ENCODE measurements around the gene TMEM132C. TPM values are rescaled to one million over a fixed set of nuclear protein-coding genes. Genes with fewer than 3 reads are reported as not detected.

The TMEM132C gene
- total RNA-seq, 2 donors from 2014 or later = not detected

DNA sequence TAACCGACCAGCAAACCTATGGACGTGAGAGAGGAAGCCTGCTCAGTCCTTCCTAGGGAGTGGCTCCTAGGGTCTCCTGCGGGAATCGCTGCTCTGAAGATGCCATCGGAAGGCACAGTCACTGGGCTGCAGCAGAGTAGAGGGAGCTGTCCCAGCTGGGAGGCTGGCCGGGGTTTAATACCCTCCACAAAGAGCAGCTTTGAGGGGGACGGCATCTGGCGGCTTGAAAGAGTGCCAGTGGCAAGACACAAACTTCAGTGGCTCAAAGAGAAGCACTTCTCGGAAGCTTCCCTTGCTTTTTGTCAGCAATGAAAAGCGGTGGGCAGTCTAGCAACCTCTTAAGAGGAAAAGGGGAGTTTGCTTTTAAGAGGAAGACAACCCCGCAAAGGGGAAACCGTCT, 114.6 kb downstream of the TMEM132C start:
- Mint-ChIP-seq H3K4me3 (no peak overlapping the region), H3K4me1 (ENCODE audit: low read depth) (no peaks in the 10 kb centered on the region), H3K9me3 (peaks cover 0 to 8% of the 10 kb centered on the region in 2 donors), H3K27ac (no peak overlapping the region), H3K36me3 (ENCODE audit: insufficient read depth in 2 of 2) (peaks cover 0 to 4% of the 10 kb centered on the region in 2 donors), H3K27me3 (ENCODE audit: low read depth) (peaks cover 7% of the 10 kb centered on the region)
- DNase-seq (no peak), ATAC-seq (replicated peaks in 1 of 2) (no peak)

DNA sequence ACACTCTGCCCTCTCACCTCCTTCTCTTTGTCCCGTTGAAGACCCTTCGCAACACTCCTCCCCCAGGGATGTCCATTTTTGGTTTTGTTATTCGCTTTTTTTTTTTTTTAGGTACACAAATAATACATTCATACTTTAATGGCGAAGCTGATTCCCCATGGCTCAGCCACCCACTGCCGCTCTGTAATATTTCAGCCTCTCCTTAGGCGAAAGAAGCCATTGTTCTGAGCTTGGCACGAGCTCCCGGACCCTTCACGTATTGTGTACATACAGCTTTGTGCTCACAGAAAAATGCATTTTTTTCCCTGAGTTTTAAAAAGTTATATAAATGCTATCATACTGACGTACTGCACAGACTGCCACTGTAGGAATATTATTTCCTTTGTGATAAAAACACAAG, 115.0 kb downstream of the TMEM132C start:
- no peak overlapping the region for H3K4me3 Mint-ChIP-seq
- peaks cover 7% of the 10 kb centered on the region for H3K27me3 Mint-ChIP-seq (ENCODE audit: low read depth)
- H3K36me3 Mint-ChIP-seq (ENCODE audit: insufficient read depth in 2 of 2) = peaks cover 0 to 4% of the 10 kb centered on the region in 2 donors
- H3K4me1 Mint-ChIP-seq (ENCODE audit: low read depth) = no peaks in the 10 kb centered on the region
- DNase-seq (no peak), ATAC-seq (replicated peaks in 1 of 2) (no peak)
- no peak overlapping the region for H3K27ac Mint-ChIP-seq
- peaks cover 0 to 8% of the 10 kb centered on the region in 2 donors for H3K9me3 Mint-ChIP-seq

DNA sequence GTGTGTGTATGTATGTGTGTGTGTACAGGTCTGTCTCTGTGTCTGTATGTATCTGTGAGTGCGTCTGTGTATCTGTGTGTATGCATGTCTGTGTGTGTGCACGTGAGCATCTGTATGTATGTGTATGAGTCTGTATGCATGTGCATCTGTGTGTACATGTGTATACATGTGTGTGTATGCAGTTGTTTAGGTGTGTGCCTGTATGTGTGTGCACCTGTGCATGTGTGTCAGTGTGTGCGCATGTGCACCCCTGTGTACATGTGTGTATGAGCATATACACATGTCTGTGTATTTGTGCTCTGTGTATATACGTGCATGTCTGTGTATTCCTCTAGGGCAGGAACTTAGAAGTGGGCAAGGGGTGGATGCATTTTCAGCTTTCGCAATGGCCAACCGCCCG, 116.0 kb downstream of the TMEM132C start:
- peaks cover 0 to 4% of the 10 kb centered on the region in 2 donors for H3K36me3 Mint-ChIP-seq (ENCODE audit: insufficient read depth in 2 of 2)
- H3K27ac Mint-ChIP-seq = no peak overlapping the region
- no peak for DNase-seq
- H3K4me3 Mint-ChIP-seq = no peak overlapping the region
- peaks cover 0 to 6% of the 10 kb centered on the region in 2 donors for H3K9me3 Mint-ChIP-seq
- H3K4me1 Mint-ChIP-seq (ENCODE audit: low read depth) = no peaks in the 10 kb centered on the region
- H3K27me3 Mint-ChIP-seq (ENCODE audit: low read depth) = peaks cover 7% of the 10 kb centered on the region
- no peak for ATAC-seq (replicated peaks in 1 of 2)

DNA sequence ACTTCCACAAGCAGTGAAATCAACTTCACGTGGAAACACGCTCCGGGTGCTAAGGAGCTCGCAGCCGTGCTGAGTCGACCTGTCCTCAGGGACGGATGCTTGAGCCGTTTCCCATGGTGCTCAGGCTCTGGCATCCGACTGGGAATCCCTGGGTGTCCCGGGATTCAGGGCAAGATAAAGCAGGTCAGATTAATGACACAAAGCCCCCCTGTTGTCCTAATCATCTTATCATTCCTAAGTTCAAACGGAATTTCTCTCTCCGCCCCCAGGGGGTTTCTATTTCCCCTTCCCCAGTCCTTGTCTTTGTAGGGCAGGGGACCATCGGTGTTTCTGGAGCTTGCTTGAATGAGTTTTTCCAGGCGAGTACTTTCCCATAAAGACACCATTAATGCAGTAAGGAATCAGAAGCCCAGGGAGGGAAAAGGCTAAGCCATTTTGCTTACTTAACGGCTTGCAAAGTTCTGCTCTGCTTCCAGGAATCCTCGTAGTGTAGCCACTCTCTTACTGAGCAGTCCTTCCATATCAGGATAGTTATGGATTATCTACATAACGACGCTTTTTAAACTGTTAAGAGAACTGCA, 116.5 kb downstream of the TMEM132C start:
- Mint-ChIP-seq H3K27me3 (ENCODE audit: low read depth) (peaks cover 10% of the 10 kb centered on the region), H3K4me3 (no peak overlapping the region), H3K27ac (no peak overlapping the region), H3K9me3 (peaks cover 0 to 6% of the 10 kb centered on the region in 2 donors), H3K4me1 (ENCODE audit: low read depth) (no peaks in the 10 kb centered on the region), H3K36me3 (ENCODE audit: insufficient read depth in 2 of 2) (peaks cover 0 to 4% of the 10 kb centered on the region in 2 donors)
- DNase-seq (no peak), ATAC-seq (replicated peaks in 1 of 2) (no peak)

GRCh38 chr12:128385736-128386135, 118.8 kb downstream of the TMEM132C start:
- Mint-ChIP-seq H3K27me3 (ENCODE audit: low read depth) (peaks cover 12% of the 10 kb centered on the region), H3K9me3 (peaks cover 0 to 3% of the 10 kb centered on the region in 2 donors), H3K27ac (no peak overlapping the region), H3K4me3 (no peak overlapping the region), H3K4me1 (ENCODE audit: low read depth) (no peaks in the 10 kb centered on the region), H3K36me3 (ENCODE audit: insufficient read depth in 2 of 2) (peaks cover 2% of the 10 kb centered on the region in 2 donors)
- no peak for ATAC-seq (replicated peaks in 1 of 2)
- no peak for DNase-seq

DNA sequence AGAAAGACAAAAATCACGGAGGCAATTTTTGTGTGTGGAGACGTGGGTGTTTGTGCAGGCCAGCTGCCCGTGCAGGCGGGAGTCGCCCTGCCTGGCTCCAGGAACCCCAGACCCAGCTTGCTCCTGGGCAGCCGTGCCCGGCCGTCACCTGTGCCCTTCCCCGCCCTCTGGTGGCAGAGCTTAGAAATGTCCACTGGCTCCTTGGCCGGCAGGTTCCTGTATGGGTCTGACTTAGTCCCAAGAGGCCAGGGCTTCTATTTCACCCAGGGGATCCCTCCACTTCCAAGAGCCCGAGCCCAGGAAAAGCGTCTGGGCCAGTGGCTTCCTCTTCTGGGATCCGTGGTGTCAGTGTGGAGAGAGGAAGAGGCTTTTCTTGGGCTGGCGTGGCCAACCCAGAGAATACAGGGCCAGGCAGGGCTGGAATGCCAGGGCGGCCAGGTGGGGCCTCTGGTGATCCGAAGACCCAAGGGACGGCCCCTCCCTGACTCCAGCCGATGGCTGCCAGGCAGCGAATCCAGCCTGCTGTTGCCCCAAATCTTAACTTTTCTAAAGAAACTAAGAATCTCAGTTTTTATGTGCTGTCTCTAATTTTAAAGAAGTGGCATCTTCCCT, 120.9 kb downstream of the TMEM132C start:
- no peak overlapping the region for H3K27ac Mint-ChIP-seq
- ATAC-seq (replicated peaks in 1 of 2) (no peak), DNase-seq (peak; percentile 10 to 30)
- H3K4me1 Mint-ChIP-seq (ENCODE audit: low read depth) = no peaks in the 10 kb centered on the region
- peaks cover 6% of the 10 kb centered on the region for H3K27me3 Mint-ChIP-seq (ENCODE audit: low read depth)
- peaks cover 0 to 3% of the 10 kb centered on the region in 2 donors for H3K9me3 Mint-ChIP-seq
- H3K4me3 Mint-ChIP-seq = no peak overlapping the region
- H3K36me3 Mint-ChIP-seq (ENCODE audit: insufficient read depth in 2 of 2) = peaks cover 2% of the 10 kb centered on the region in 2 donors

- Mint-ChIP-seq H3K27ac (no peak overlapping the region), H3K27me3 (ENCODE audit: low read depth) (peaks cover 4% of the 10 kb centered on the region), H3K4me3 (no peak overlapping the region), H3K36me3 (ENCODE audit: insufficient read depth in 2 of 2) (peaks cover 2% of the 10 kb centered on the region in 2 donors), H3K9me3 (peaks cover 0 to 3% of the 10 kb centered on the region in 2 donors), H3K4me1 (ENCODE audit: low read depth) (no peaks in the 10 kb centered on the region)
- DNase-seq = no peak
- ATAC-seq (replicated peaks in 1 of 2) = no peak
Measured at GRCh38 chr12:128388461-128389000, 121.6 kb downstream of the TMEM132C start.

DNA sequence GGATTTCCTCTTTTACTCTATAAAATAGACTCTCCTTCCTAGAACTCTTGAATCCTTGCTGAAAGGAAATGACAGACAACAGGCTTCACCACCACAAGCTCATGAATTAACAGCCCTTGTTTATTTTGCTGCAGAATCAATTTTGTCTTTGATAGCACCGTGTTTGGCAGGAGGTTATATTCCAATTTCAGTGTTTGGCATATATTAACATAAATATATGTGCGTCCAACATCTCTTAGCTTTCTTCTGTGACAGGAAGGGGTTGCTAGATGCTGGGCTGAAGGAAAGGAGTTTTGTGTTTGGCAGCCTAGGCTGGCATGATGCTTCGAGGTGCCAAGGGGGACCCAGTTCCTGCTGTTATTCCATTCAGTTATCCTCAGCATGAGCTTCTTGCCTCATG, 126.4 kb downstream of the TMEM132C start:
- Mint-ChIP-seq H3K4me1 (ENCODE audit: low read depth) (no peaks in the 10 kb centered on the region), H3K4me3 (no peak overlapping the region), H3K9me3 (peaks cover 0 to 4% of the 10 kb centered on the region in 2 donors), H3K27me3 (ENCODE audit: low read depth) (peaks cover 3% of the 10 kb centered on the region), H3K36me3 (ENCODE audit: insufficient read depth in 2 of 2) (peaks cover 0 to 2% of the 10 kb centered on the region in 2 donors), H3K27ac (no peak overlapping the region)
- ATAC-seq (replicated peaks in 1 of 2) = no peak
- no peak for DNase-seq

GRCh38 chr12:128394137-128394536, 127.2 kb downstream of the TMEM132C start:
- DNase-seq = no peak
- H3K27ac Mint-ChIP-seq = no peak overlapping the region
- H3K9me3 Mint-ChIP-seq = peaks cover 0 to 4% of the 10 kb centered on the region in 2 donors
- H3K36me3 Mint-ChIP-seq (ENCODE audit: insufficient read depth in 2 of 2) = peaks cover 0 to under 1% of the 10 kb centered on the region in 2 donors
- no peaks in the 10 kb centered on the region for H3K27me3 Mint-ChIP-seq (ENCODE audit: low read depth)
- ATAC-seq (replicated peaks in 1 of 2) = no peak
- no peak overlapping the region for H3K4me3 Mint-ChIP-seq
- no peaks in the 10 kb centered on the region for H3K4me1 Mint-ChIP-seq (ENCODE audit: low read depth)

DNA sequence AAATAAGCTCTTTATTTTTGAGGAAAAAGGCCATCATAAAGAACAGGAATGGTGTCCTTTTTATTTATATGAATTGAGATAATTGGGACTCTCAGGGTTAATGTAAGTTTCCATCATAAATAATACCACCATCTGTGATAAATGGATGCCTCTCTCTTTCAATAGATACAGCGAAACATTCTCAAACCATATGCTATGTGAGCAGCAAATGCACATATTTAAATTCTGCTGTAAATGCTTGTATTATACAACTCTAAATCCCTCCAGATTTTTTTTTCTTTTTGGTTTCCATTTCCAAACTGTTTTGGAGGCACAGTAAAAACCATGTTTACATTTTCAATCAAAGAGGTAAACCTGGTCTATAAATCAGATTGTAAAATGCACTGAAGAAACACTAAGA, 132.3 kb downstream of the TMEM132C start:
- ATAC-seq (replicated peaks in 1 of 2) (no peak), DNase-seq (no peak)
- H3K27me3 Mint-ChIP-seq (ENCODE audit: low read depth) = peaks cover under 1% of the 10 kb centered on the region
- no peaks in the 10 kb centered on the region for H3K4me1 Mint-ChIP-seq (ENCODE audit: low read depth)
- peaks cover 0 to under 1% of the 10 kb centered on the region in 2 donors for H3K9me3 Mint-ChIP-seq
- no peak overlapping the region for H3K4me3 Mint-ChIP-seq
- no peaks in the 10 kb centered on the region for H3K36me3 Mint-ChIP-seq (ENCODE audit: insufficient read depth in 2 of 2)
- no peak overlapping the region for H3K27ac Mint-ChIP-seq

DNA sequence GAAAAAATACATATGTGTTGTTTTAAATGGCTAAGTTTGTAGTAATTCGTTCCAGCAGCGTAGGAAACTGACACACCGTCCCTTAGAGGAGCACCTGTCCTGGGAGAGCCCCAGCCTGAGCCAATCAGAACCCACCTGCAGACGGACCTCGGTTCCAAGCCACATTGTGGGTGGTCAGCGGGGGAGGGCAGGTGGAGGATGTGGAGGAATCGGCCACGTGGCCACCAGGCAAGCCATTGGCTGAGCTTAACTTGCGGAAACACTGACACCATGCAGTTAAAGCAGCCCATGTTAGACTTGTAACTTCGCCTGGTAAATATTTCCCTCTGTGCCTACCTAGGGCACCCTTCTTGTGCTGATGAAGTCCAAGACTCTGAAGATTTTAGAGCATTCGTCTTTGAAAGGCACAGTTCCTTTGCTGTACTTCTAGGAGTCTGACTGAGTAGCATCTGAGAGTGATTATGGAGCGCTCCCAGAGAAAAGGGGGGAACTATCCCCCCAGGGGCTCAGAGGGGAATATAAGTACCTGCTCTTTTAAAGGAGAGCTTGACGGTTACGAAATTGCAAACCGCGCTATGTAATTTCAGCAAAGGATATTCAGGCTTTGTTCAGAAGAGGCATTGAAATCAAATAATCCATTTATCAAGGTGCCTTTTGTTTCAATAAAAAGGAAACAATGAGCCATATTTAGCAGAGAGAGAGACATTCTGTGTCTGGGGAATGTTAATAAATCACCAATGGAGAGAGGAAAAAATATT, 135.7 kb downstream of the TMEM132C start:
- Mint-ChIP-seq H3K27ac (no peak overlapping the region), H3K4me1 (ENCODE audit: low read depth) (no peaks in the 10 kb centered on the region), H3K36me3 (ENCODE audit: insufficient read depth in 2 of 2) (no peaks in the 10 kb centered on the region), H3K4me3 (no peak overlapping the region), H3K9me3 (peaks cover 4 to 16% of the 10 kb centered on the region in 2 donors), H3K27me3 (ENCODE audit: low read depth) (peaks cover 4% of the 10 kb centered on the region)
- no peak for ATAC-seq (replicated peaks in 1 of 2)
- DNase-seq = no peak

DNA sequence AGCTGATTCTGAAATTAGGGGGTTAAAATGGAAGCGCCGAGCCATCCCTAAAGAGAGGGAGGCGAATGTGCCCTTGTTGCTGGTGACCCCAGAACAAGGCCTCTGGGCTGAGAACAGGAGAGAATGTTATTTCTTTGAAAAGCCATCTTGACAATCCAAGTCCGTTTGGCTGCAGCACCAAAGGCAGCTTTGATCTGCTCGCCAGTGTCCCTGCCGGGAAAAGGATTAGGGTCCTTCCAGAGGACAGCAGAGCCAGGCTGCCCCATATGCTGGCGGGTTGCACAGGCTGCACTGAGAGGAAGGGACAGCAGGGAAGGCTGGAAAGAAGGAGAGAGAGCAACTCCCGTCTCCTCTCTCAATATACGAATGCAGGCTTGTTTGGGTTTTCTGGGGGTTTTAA, 141.7 kb downstream of the TMEM132C start:
- no peak overlapping the region for H3K4me3 Mint-ChIP-seq
- peaks cover 4% of the 10 kb centered on the region for H3K27me3 Mint-ChIP-seq (ENCODE audit: low read depth)
- H3K9me3 Mint-ChIP-seq = peaks cover 5 to 20% of the 10 kb centered on the region in 2 donors
- H3K36me3 Mint-ChIP-seq (ENCODE audit: insufficient read depth in 2 of 2) = no peaks in the 10 kb centered on the region
- no peaks in the 10 kb centered on the region for H3K4me1 Mint-ChIP-seq (ENCODE audit: low read depth)
- DNase-seq = no peak
- ATAC-seq (replicated peaks in 1 of 2) = no peak
- H3K27ac Mint-ChIP-seq = no peak overlapping the region

- Mint-ChIP-seq H3K27me3 (ENCODE audit: low read depth) (no peaks in the 10 kb centered on the region), H3K9me3 (peaks cover 1 to 4% of the 10 kb centered on the region in 2 donors), H3K27ac (no peak overlapping the region), H3K4me3 (no peak overlapping the region), H3K36me3 (ENCODE audit: insufficient read depth in 2 of 2) (no peaks in the 10 kb centered on the region), H3K4me1 (ENCODE audit: low read depth) (no peaks in the 10 kb centered on the region)
- no peak for ATAC-seq (replicated peaks in 1 of 2)
- DNase-seq = no peak
Measured at GRCh38 chr12:128415036-128415560, 148.1 kb downstream of the TMEM132C start.
